ENCODE data around the gene FAM107B.

Gene FAM107B

GRCh38 chr10:14530465-14530864 is 244.2 kb downstream of the FAM107B start:
- ATAC-seq, result no peak
- no peak for TF ChIP-seq PPARA (CRISPR knock-in tag; IDR thresholded peaks at IDR 0.05; ENCODE audit: borderline replicate concordance)
- no peak for TF ChIP-seq ZNF8 (CRISPR knock-in tag; IDR thresholded peaks at IDR 0.05)
- TF ChIP-seq TSHZ2 (CRISPR knock-in tag; IDR thresholded peaks at IDR 0.05), result no peak
- TF ChIP-seq ZNF565 (CRISPR knock-in tag; conservative IDR thresholded peaks at IDR 0.05; ENCODE audit: low read depth), result no peak
- TF ChIP-seq TOX (CRISPR knock-in tag; IDR thresholded peaks at IDR 0.05; ENCODE audit: borderline replicate concordance), result no peak
- no peak for TF ChIP-seq ZC3H10 (CRISPR knock-in tag; IDR thresholded peaks at IDR 0.05)
- TF ChIP-seq ISL1 (CRISPR knock-in tag; IDR thresholded peaks at IDR 0.05), result no peak
- no peak for TF ChIP-seq GLIS3 (CRISPR knock-in tag; IDR thresholded peaks at IDR 0.05)
- no peak for TF ChIP-seq CSRNP3 (CRISPR knock-in tag; IDR thresholded peaks at IDR 0.05)
- no peak for TF ChIP-seq ZNF70 (CRISPR knock-in tag; IDR thresholded peaks at IDR 0.05)
- no peak for TF ChIP-seq PATZ1 (CRISPR knock-in tag; IDR thresholded peaks at IDR 0.05; ENCODE audit: borderline replicate concordance)
- no peak for TF ChIP-seq RARB (CRISPR knock-in tag; IDR thresholded peaks at IDR 0.05)

DNA sequence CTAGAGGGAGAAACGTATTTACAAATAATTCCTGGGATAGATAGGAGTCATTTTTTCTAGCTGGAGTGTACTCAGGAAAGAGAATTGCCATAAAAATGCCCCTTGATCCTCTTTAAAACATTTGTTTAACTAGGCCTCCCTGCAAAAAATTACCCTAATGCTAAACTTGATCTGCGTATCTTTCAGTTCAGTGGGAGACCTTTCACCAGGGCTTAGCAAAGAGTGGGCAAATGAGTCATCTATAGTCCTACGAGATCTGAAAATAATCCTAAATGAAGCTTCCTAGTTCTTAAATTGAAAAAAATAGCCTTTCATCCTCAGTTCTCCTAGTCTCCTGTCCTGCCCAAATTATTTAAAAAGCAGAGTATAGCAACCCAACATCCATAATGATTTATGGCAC is 245.3 kb downstream of the FAM107B start:
- TF ChIP-seq ESRRG (CRISPR knock-in tag; IDR thresholded peaks at IDR 0.05) (no peak), CSDC2 (CRISPR knock-in tag; IDR thresholded peaks at IDR 0.05) (no peak), ARNTL (CRISPR knock-in tag; IDR thresholded peaks at IDR 0.05; ENCODE audit: borderline replicate concordance, low read depth) (no peak), ZNF565 (CRISPR knock-in tag; conservative IDR thresholded peaks at IDR 0.05; ENCODE audit: low read depth) (no peak), OSR1 (CRISPR knock-in tag; IDR thresholded peaks at IDR 0.05) (no peak), ZNF70 (CRISPR knock-in tag; IDR thresholded peaks at IDR 0.05) (no peak), TOX (CRISPR knock-in tag; IDR thresholded peaks at IDR 0.05; ENCODE audit: borderline replicate concordance) (no peak), TCF4 (CRISPR knock-in tag; IDR thresholded peaks at IDR 0.05; ENCODE audit: borderline replicate concordance) (no peak), ZFP3 (CRISPR knock-in tag; IDR thresholded peaks at IDR 0.05) (no peak), ZFP30 (CRISPR knock-in tag; IDR thresholded peaks at IDR 0.05) (no peak), RARB (CRISPR knock-in tag; IDR thresholded peaks at IDR 0.05) (no peak), CREB5 (CRISPR knock-in tag; IDR thresholded peaks at IDR 0.05; ENCODE audit: low read depth) (no peak), TSHZ2 (CRISPR knock-in tag; IDR thresholded peaks at IDR 0.05) (no peak), SNAI2 (CRISPR knock-in tag; IDR thresholded peaks at IDR 0.05) (no peak), CSRNP3 (CRISPR knock-in tag; IDR thresholded peaks at IDR 0.05) (no peak)

More for the DNA sequence above, 245.3 kb downstream of the FAM107B start:
- no peak for ATAC-seq

Measured in SK-N-SH treated with all-trans-retinoic acid at 6 μM for 48 hours (cell line).